Bronchial epithelial cell (primary cell): ENCODE results near the gene AGPAT4. TPM values are rescaled to one million over a fixed set of nuclear protein-coding genes. Genes with fewer than 3 reads are reported as not detected.

ENCODE experiments used
- DNase-seq: peaks from one replicate; pipeline ENCODE4 v3.0.0-alpha.2; 2010; ENCODE audit warnings: low read depth
- FAIRE-seq: peaks from 2 replicates; lab custom pipeline; 2011; peaks lifted over from hg19 to GRCh38; lab: Jason Lieb, UNC
- H3K27me3 ChIP-seq: 2 replicates; pipeline ENCODE4 v1.5.1; 2011; ENCODE audit warnings: low read length; ENCODE audit not compliant: control insufficient read depth, insufficient read depth
- H3K36me3 ChIP-seq: 2 replicates; pipeline ENCODE4 v1.5.1; 2011; ENCODE audit warnings: low read length; ENCODE audit not compliant: control insufficient read depth, insufficient read depth
- H3K4me3 ChIP-seq: 2 replicates; pipeline ENCODE4 v1.5.1; 2011; ENCODE audit warnings: mild to moderate bottlenecking, low read depth, low read length, control low read depth
- CTCF ChIP-seq: IDR thresholded peaks from 2 replicates; pipeline ENCODE4 v1.5.1; 2011; ENCODE audit warnings: mild to moderate bottlenecking, moderate library complexity, low read length, control low read depth, inconsistent platforms; ENCODE audit not compliant: insufficient read depth, severe bottlenecking
- total RNA-seq: library from RNA; depleted of rRNA; stranded (reverse); fragments of >200 nt; gene quantifications from 2 replicates; pipeline ENCODE4 v1.2.1, GENCODE V29; 2014

The AGPAT4 gene
- total RNA-seq, 1 donor from 2014 or later: 2.6 TPM

DNA sequence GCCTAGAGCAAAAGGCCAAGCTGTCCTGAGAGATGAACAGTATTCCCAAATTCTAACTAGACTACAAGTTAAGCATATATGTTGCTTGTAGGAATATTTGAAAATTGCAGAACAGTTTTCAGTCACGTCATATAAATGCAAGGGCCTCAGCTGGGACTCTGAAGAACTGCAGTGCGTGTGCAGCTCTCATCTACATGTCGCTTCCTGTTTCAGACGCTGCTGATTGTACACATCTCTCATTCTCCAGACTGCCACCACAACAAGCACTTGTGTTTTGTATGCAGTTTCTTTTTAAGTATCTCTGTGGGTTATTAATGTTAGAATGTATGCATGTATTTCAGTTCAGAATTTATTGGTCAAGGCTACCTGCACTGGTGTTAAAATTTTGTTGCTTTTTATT, 162.6 kb downstream of the AGPAT4 start:
- Histone ChIP-seq H3K36me3 (peaks cover 32% of the 10 kb centered on the region), H3K27me3 (no peaks in the 10 kb centered on the region), H3K4me3 (no peak overlapping the region)
- no peak for TF ChIP-seq CTCF
- no peak for FAIRE-seq
- no peak for DNase-seq

DNA sequence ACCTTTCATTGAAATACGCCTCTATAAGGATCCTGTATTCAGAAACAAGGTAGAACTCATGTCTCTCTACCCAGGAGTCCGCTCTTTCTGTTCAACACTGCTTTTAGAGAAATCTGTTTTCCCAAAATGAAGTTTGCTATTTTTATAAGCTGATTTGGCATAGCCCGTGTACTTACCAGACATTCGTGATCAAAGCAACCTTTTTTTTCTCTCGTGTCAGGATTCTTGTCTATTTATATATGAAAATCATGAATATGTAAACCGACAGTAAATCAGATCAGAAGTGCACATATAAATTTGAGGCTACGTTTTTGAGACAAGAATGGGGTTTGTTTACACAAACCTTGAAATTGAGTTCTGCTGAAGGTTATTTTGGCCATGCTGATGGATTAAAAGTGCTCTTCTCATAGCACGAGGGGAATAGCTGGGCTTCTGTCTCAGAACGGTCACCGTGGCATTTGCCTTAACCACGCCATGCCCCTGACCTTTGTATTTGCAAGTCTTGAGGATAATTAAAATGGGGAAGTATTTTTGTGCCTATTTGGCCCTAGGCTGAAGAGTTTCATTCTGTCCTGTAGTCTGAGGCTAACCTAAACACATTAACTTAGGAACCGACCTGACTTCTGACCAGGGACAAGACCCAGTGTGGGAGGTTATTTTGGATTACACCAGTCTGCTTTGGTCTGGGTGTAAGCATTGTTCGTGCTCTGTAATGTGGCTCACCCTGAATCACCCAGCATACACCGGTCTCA, 163.7 kb downstream of the AGPAT4 start:
- TF ChIP-seq CTCF: no peak
- H3K4me3 ChIP-seq: no peak overlapping the region
- DNase-seq (no peak), FAIRE-seq (no peak)
- no peaks in the 10 kb centered on the region for H3K27me3 ChIP-seq
- peaks cover 32% of the 10 kb centered on the region for H3K36me3 ChIP-seq

- no peak for FAIRE-seq
- no peak for DNase-seq
- no peaks in the 10 kb centered on the region for H3K27me3 ChIP-seq
- no peak for TF ChIP-seq CTCF
- H3K4me3 ChIP-seq: no peak overlapping the region
- peaks cover 32% of the 10 kb centered on the region for H3K36me3 ChIP-seq
Observed at GRCh38 chr6:161109366-161109765, 164.5 kb downstream of the AGPAT4 start.

DNA sequence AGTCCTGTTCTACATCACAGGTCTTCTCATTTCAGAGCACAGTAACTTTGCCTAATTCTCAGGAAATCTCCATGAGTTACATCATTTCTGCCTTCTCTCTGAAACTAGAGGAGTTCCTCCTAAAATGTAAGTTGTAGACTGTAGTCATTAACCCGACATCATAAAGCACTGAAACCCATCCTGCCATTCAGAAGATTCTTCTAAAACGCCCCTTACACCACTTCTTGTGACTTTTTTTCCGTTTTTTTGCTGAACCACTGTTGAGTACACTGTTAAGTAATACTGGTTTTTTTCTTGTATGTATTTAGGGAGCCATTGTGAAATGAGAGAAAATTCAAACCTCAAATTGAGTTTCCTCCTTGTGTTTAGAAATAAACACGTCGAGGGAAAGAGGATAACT, 164.9 kb downstream of the AGPAT4 start:
- peaks cover 32% of the 10 kb centered on the region for H3K36me3 ChIP-seq
- no peak for FAIRE-seq
- H3K4me3 ChIP-seq: no peak overlapping the region
- no peak for DNase-seq
- no peaks in the 10 kb centered on the region for H3K27me3 ChIP-seq
- no peak for TF ChIP-seq CTCF

DNA sequence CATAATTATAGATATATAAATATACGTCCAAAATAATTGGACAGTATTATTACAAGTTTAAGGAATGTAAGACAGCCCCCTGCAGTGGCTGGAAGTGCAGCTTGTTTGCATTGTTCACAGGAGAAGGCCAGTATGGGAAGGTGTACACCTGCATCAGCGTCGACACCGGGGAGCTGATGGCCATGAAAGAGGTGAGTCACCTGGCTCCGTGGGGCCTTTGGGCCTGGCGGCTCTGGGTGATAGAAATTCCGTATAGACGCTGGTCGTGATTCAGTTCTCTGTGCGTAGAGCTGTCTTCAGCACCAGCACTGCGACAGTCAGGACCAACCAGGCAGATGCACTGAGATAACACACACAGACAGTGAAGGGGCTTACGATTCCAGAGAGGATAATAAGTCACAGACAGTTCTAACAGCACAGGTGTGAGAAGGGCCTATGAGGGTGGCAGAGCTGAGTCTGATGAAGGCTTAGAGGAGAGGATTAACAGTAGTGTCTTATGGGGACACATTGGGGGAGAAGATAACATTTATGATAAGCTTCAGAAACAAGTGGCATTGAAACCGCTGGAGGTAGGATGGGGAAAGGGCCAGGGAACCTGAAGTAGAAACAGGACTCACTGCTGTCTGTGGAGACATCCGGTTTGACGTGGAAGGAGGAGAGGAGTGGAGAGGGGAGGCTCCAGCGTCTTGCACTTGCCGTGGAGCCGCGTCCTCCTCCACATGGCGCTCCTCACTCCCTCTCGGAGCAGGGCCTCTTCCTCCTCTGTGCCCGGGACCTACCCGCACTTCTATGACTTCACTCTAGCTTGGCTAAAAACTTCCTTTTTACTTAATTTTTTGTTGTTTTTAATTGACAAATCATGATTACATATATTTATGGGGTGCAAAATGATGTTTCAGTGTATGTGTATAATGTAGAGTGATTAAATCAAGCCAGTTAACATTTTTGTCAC, 165.8 kb downstream of the AGPAT4 start:
- DNase-seq: no peak
- H3K36me3 ChIP-seq: peaks cover 32% of the 10 kb centered on the region
- FAIRE-seq: no peak
- TF ChIP-seq CTCF: no peak
- no peak overlapping the region for H3K4me3 ChIP-seq
- no peaks in the 10 kb centered on the region for H3K27me3 ChIP-seq
